Cardiac muscle cell (in vitro differentiated cells and primary cell): ENCODE measurements around the gene CTXND2. TPM values are rescaled to one million over a fixed set of nuclear protein-coding genes. Genes with fewer than 3 reads are reported as not detected.
"Not testable (repeated sequence)": the region's sequence is repeated elsewhere in the genome, so short reads cannot be mapped to it uniquely, and the experiment has no call there.

Experiments
- DNase-seq, 2 donors: peaks; one replicate each; pipeline versions ENCODE4 v3.0.0 to v3.0.0-alpha.2; 2010 to 2017; ENCODE audit warnings: low read depth in 1 of 2, low spot score in 1 of 2
- H3K27ac ChIP-seq: fragments of 200-600 bp; sonication (generic); 2 replicates; pipeline ENCODE4 v1.5.1; 2016
- H3K27me3 ChIP-seq: fragments of 200-600 bp; sonication (generic); 2 replicates; pipeline ENCODE4 v1.6.0; 2016; ENCODE audit warnings: control low read depth
- H3K36me3 ChIP-seq: fragments of 200-600 bp; sonication (generic); 2 replicates; pipeline ENCODE4 v1.5.1; 2016; ENCODE audit warnings: control low read depth
- H3K4me1 ChIP-seq: fragments of 200-600 bp; sonication (generic); 2 replicates; pipeline ENCODE4 v1.8.1; 2017; ENCODE audit warnings: low read depth, mild to moderate bottlenecking, mixed run types
- H3K4me3 ChIP-seq: fragments of 200-600 bp; sonication (generic); 2 replicates; pipeline ENCODE4 v1.5.1; 2016; ENCODE audit warnings: mild to moderate bottlenecking
- H3K9me3 ChIP-seq: fragments of 200-600 bp; sonication (generic); 2 replicates; pipeline ENCODE4 v1.5.1; 2017; ENCODE audit warnings: low read depth, mild to moderate bottlenecking, control low read depth
- CTCF ChIP-seq: IDR thresholded peaks from 2 replicates; pipeline ENCODE4 v1.5.1; 2012; ENCODE audit warnings: low read depth, mild to moderate bottlenecking, low read length
- polyA plus RNA-seq: library from polyadenylated mRNA; unstranded; fragments of >200 nt; fragmentation: Nextera tagmentation; extraction: Ambion mirVana; gene quantifications from 2 replicates; pipeline ENCODE4 v1.2.1, GENCODE V29; 2016
- total RNA-seq: library from RNA; depleted of rRNA; stranded (reverse); fragments of >200 nt; gene quantifications from 2 replicates; pipeline ENCODE4 v1.2.3, GENCODE V29; 2016

CTXND2 gene
- total and polyA plus RNA-seq, 2 experiments from 2014 or later, result not detected

GRCh38 chr1:150873521-150873920 is 13.4 kb upstream of the CTXND2 start:
- H3K36me3 ChIP-seq, result no peaks in the 10 kb centered on the region
- H3K9me3 ChIP-seq, result no peaks in the 10 kb centered on the region
- DNase-seq, result no peak
- H3K27me3 ChIP-seq, result no peaks in the 10 kb centered on the region
- H3K4me1 ChIP-seq, result peaks cover 10% of the 10 kb centered on the region
- no peak overlapping the region for H3K27ac ChIP-seq
- H3K4me3 ChIP-seq, result no peak overlapping the region
- no peak for TF ChIP-seq CTCF

GRCh38 chr1:150874455-150875196 is 12.3 kb upstream of the CTXND2 start:
- no peak for TF ChIP-seq CTCF
- DNase-seq, result peak in 1 of 2 donors; percentile 12
- H3K27ac ChIP-seq, result peak overlapping the region; percentile 81
- H3K4me1 ChIP-seq, result peaks cover 10% of the 10 kb centered on the region
- peak overlapping the region; percentile 62 for H3K4me3 ChIP-seq
- H3K27me3 ChIP-seq, result no peaks in the 10 kb centered on the region
- H3K36me3 ChIP-seq, result no peaks in the 10 kb centered on the region
- H3K9me3 ChIP-seq, result no peaks in the 10 kb centered on the region

- Histone ChIP-seq H3K27me3 (no peaks in the 10 kb centered on the region), H3K4me3 (peak overlapping the region; percentile 62), H3K9me3 (no peaks in the 10 kb centered on the region), H3K27ac (peak overlapping the region; percentile 81), H3K36me3 (no peaks in the 10 kb centered on the region), H3K4me1 (peaks cover 10% of the 10 kb centered on the region)
- DNase-seq, result peak; percentile 44
- no peak for TF ChIP-seq CTCF
Observed at GRCh38 chr1:150875197-150876118, 11.5 kb upstream of the CTXND2 start.

GRCh38 chr1:150876119-150876454 is 10.8 kb upstream of the CTXND2 start:
- no peaks in the 10 kb centered on the region for H3K9me3 ChIP-seq
- TF ChIP-seq CTCF, result no peak
- peak overlapping the region; percentile 81 for H3K27ac ChIP-seq
- peaks cover 10% of the 10 kb centered on the region for H3K4me1 ChIP-seq
- H3K27me3 ChIP-seq, result no peaks in the 10 kb centered on the region
- peak overlapping the region; percentile 62 for H3K4me3 ChIP-seq
- DNase-seq, result peak; percentile 81 to 84
- H3K36me3 ChIP-seq, result no peaks in the 10 kb centered on the region

- DNase-seq, H3K4me3 ChIP-seq, H3K27ac ChIP-seq, H3K36me3 ChIP-seq, H3K4me1 ChIP-seq, H3K27me3 ChIP-seq, H3K9me3 ChIP-seq: not testable (repeated sequence)
Observed at GRCh38 chr1:150878931-150879330, 8.0 kb upstream of the CTXND2 start.
